NCI-H2196 (cell line): ENCODE data around the gene NDEL1.
"Not testable (repeated sequence)": the region's sequence is repeated elsewhere in the genome, so short reads cannot be mapped to it uniquely, and the experiment has no call there.

Experiments
- DNase-seq: peaks from one replicate; lab custom pipeline; 2025; ENCODE audit not compliant: unreplicated experiment; lab: John Stamatoyannopoulos, UW

NDEL1 gene

GRCh38 chr17:8435245-8436168 is at the start of gene NDEL1:
TSS of gene NDEL1 (plus strand) at chr17:8435884. CDS start at chr17:8444272, 8,388 bp downstream.
- DNase-seq: peak; percentile 84

GRCh38 chr17:8386841-8387240 is 48.8 kb upstream of the NDEL1 start:
- DNase-seq: no peak

- DNase-seq: no peak
These were observed 47.6 kb upstream of the NDEL1 start for GRCh38 chr17:8387914-8388651.

- DNase-seq: no peak
These were observed 44.0 kb upstream of the NDEL1 start for GRCh38 chr17:8391711-8392110.

GRCh38 chr17:8392274-8392673 is 43.4 kb upstream of the NDEL1 start:
- no peak for DNase-seq

- DNase-seq: no peak
These were observed 42.8 kb upstream of the NDEL1 start for GRCh38 chr17:8392674-8393469.

GRCh38 chr17:8393470-8394231 is 42.0 kb upstream of the NDEL1 start:
- no peak for DNase-seq

- DNase-seq: not testable (repeated sequence)
These were observed 41.2 kb upstream of the NDEL1 start for GRCh38 chr17:8394497-8394896.

- DNase-seq: no peak
These were observed 38.0 kb upstream of the NDEL1 start, which contains the start of gene RNF222 for GRCh38 chr17:8397636-8398035. TSS of gene RNF222 (minus strand) at chr17:8397827. CDS start at chr17:8393461, 4,366 bp downstream.

GRCh38 chr17:8398980-8399379 is 36.7 kb upstream of the NDEL1 start:
- DNase-seq: no peak

GRCh38 chr17:8401107-8401506 is 34.6 kb upstream of the NDEL1 start:
- no peak for DNase-seq

- no peak for DNase-seq
These were observed 32.7 kb upstream of the NDEL1 start for GRCh38 chr17:8402921-8403536.

- DNase-seq: no peak
These were observed 30.1 kb upstream of the NDEL1 start for GRCh38 chr17:8405499-8406016.

- no peak for DNase-seq
These were observed 29.5 kb upstream of the NDEL1 start for GRCh38 chr17:8406174-8406573.

GRCh38 chr17:8408371-8408770 is 27.3 kb upstream of the NDEL1 start:
- no peak for DNase-seq

GRCh38 chr17:8409966-8410882 is 25.5 kb upstream of the NDEL1 start:
- DNase-seq: peak; percentile 76

GRCh38 chr17:8410883-8411238 is 24.8 kb upstream of the NDEL1 start:
- no peak for DNase-seq

- no peak for DNase-seq
These were observed 23.6 kb upstream of the NDEL1 start for GRCh38 chr17:8412089-8412488.

- DNase-seq: no peak
These were observed 22.4 kb upstream of the NDEL1 start for GRCh38 chr17:8413328-8413727.
